HG03575 (cell line): ENCODE results near the gene STAMBPL1.

Source experiments
- ATAC-seq: cut with Tn5 transposase; IDR thresholded peaks from one replicate; pipeline ENCODE4 v1.9.1; 2021; ENCODE audit not compliant: unreplicated experiment, insufficient number of reproducible peaks, low FRiP score; ENCODE audit errors: extremely low read depth

The STAMBPL1 gene

DNA sequence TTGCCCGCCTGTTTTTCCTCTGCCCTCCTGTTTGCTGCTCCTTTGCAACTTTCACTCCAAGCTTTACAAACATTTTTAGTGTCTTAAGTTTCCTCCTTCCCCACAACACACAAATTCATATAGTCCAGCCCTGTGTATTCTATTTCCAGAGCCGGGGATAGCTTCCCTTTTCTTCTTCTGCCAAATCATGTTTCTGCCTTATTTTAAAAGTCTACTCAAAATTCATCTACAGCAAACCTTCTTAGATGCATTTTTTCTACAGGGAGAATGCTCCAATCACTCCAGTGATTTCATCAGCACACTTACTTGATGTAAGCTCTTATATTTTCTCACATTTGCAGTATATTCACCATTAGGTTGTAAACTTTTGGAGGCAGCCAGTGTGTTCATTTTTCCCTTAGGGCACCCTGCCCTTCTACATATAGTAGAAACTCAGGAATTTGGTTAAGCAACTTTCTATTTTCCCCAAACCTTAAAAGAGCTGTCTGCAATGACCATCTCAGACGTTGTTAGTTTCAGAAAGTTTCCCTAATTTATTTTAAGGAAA lies 84.9 kb downstream of the STAMBPL1 start:
- ATAC-seq: no peak

- no peak for ATAC-seq
Measured at GRCh38 chr10:88966797-88967196, 86.8 kb downstream of the STAMBPL1 start.

- ATAC-seq: no peak
Measured at GRCh38 chr10:88968391-88968790, 88.3 kb downstream of the STAMBPL1 start.

GRCh38 chr10:88971221-88972061 lies 91.4 kb downstream of the STAMBPL1 start:
- no peak for ATAC-seq
